ENCODE data around the gene PADI6. TPM values are rescaled to one million over a fixed set of nuclear protein-coding genes. Genes with fewer than 3 reads are reported as not detected.

Gene PADI6
- total and polyA plus RNA-seq, 2 donors (not counting 1 experiment from before 2014, with no cell fraction given), result 0.04 TPM; not detected in 1

DNA sequence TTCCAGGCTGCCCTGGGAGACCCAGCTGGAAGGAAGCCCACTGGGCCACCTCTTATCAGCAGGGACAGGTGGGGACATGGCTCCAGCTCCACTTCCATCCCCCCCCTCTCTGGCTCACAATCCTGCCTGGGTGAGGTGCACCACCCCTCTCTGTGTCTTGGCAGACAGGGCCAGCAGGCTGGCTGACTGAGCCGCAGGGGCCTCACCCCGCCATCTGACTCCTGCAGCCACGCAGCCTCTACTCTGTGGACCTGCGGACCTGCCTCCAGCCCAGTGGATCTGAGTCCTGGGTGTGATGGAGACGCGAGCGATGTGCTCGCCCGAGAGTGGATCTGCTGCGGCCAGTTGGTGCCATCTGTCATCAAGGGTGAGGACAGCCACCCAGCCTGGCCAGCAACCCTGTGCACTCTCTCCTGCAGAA, 37.4 kb downstream of the PADI6 start:
- ATAC-seq (ENCODE audit: low read depth) (no peak), DNase-seq (no peak)
- peaks cover 0 to 73% of the 10 kb centered on the region in 2 experiments for H3K36me3 ChIP-seq (replicated peaks in 1 of 2; ENCODE audit: control extremely low read depth in 1 of 2, control insufficient read depth in 1 of 2, extremely low read depth in 1 of 2, insufficient read depth in 2 of 2, low read length in 1 of 2)
- H3K9ac ChIP-seq (ENCODE audit: low read length), result no peak overlapping the region
- no peak overlapping the region for H3K27ac Mint-ChIP-seq
- no peaks in the 10 kb centered on the region for H3K4me1 ChIP-seq (ENCODE audit: control insufficient read depth in 2 of 2, insufficient read depth in 2 of 2, low read length in 2 of 2)
- TF ChIP-seq, protein P1, sequence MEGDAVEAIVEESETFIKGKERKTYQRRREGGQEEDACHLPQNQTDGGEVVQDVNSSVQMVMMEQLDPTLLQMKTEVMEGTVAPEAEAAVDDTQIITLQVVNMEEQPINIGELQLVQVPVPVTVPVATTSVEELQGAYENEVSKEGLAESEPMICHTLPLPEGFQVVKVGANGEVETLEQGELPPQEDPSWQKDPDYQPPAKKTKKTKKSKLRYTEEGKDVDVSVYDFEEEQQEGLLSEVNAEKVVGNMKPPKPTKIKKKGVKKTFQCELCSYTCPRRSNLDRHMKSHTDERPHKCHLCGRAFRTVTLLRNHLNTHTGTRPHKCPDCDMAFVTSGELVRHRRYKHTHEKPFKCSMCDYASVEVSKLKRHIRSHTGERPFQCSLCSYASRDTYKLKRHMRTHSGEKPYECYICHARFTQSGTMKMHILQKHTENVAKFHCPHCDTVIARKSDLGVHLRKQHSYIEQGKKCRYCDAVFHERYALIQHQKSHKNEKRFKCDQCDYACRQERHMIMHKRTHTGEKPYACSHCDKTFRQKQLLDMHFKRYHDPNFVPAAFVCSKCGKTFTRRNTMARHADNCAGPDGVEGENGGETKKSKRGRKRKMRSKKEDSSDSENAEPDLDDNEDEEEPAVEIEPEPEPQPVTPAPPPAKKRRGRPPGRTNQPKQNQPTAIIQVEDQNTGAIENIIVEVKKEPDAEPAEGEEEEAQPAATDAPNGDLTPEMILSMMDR (IDR thresholded peaks at IDR 0.05), result no peak
- no peak for TF ChIP-seq EZH2 (IDR thresholded peaks at IDR 0.05; ENCODE audit: borderline replicate concordance, insufficient read depth, low read depth, low read length, poor library complexity, severe bottlenecking)
- H3K9me3 ChIP-seq (ENCODE audit: control extremely low read depth in 1 of 3, control insufficient read depth in 2 of 3, insufficient read depth in 1 of 3, low read length in 2 of 3), result no peaks in the 10 kb centered on the region
- WGBS (ENCODE audit: insufficient coverage), result 96% methylated on average over 10 of the region's 10 CpGs
- H3K4me1 Mint-ChIP-seq, result no peaks in the 10 kb centered on the region
- H3K9me3 Mint-ChIP-seq (ENCODE audit: insufficient read depth), result no peaks in the 10 kb centered on the region
- H3K79me2 ChIP-seq (ENCODE audit: control insufficient read depth, insufficient read depth, low read length), result no peaks in the 10 kb centered on the region
- no peak overlapping the region for H3K4me3 ChIP-seq (ENCODE audit: control extremely low read depth in 1 of 5, extremely low read depth in 1 of 5, insufficient read depth in 1 of 5, low read depth in 2 of 5, low read length in 4 of 5)
- H3K27ac ChIP-seq (ENCODE audit: low read length in 2 of 2), result no peak overlapping the region
- intact Hi-C loops (cut with micrococcal nuclease), result no loop called here
- H3K4me3 Mint-ChIP-seq, result no peak overlapping the region
- H4K20me1 ChIP-seq (ENCODE audit: control insufficient read depth, insufficient read depth, low read length, poor library complexity, severe bottlenecking), result peaks cover 37% of the 10 kb centered on the region
- no peak overlapping the region for H2AFZ ChIP-seq (ENCODE audit: insufficient read depth, low read depth, low read length, poor library complexity, severe bottlenecking)
- ChIA-PET POLR2A (no interaction called here), CTCF (no interaction called here)
- H3K27me3 Mint-ChIP-seq, result no peaks in the 10 kb centered on the region
- H3K27me3 ChIP-seq (replicated peaks in 1 of 4; ENCODE audit: control extremely low read depth in 1 of 4, control insufficient read depth in 3 of 4, insufficient read depth in 4 of 4, low read length in 3 of 4), result no peaks in the 10 kb centered on the region
- no peak overlapping the region for H3K4me2 ChIP-seq (replicated peaks; ENCODE audit: low read depth, low read length, poor library complexity, severe bottlenecking)

DNA sequence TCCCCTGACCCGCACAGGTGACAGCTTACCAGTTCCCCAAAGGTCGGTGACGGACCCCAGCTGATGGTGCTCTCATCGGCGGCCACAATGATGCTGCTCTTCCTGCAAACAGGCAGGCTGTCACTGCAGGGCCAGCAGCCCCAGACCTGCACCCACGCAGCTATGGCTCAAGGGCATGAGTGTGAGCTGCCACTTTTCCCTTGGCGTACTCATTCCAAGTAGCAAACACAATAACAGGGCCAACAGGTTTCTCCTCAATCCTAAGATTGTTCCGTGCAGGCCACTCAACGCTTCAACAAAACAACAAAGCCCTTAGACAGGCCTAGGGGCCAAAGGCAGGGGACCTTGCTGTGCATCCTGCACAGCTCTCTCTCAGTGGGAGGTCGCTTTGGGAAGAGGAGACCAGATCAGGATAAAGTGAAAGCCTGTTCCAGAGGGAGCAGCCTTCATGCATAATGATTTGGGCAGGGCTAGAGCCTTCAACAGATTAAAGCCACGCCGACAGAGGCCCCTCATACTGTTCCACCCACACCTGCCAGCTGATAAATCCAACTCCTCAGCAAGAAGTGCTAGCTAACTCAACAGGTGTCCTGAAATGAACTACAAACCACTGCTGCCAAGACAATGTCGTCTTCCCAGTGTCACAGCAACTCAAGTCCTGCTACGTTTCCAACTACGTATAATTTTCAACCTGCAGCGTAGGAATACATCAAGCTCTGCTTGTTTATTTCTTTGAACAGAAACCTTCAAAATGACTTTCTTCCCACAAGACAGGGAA, 40.3 kb downstream of the PADI6 start:
- Histone ChIP-seq H3K4me2 (replicated peaks; ENCODE audit: low read depth, low read length, poor library complexity, severe bottlenecking) (no peak overlapping the region), H3K4me3 (ENCODE audit: control extremely low read depth in 1 of 5, extremely low read depth in 1 of 5, insufficient read depth in 1 of 5, low read depth in 2 of 5, low read length in 4 of 5) (no peak overlapping the region), H3K4me1 (ENCODE audit: control insufficient read depth in 2 of 2, insufficient read depth in 2 of 2, low read length in 2 of 2) (no peaks in the 10 kb centered on the region), H3K36me3 (replicated peaks in 1 of 2; ENCODE audit: control extremely low read depth in 1 of 2, control insufficient read depth in 1 of 2, extremely low read depth in 1 of 2, insufficient read depth in 2 of 2, low read length in 1 of 2) (peaks cover 0 to 89% of the 10 kb centered on the region in 2 experiments), H3K27me3 (replicated peaks in 1 of 4; ENCODE audit: control extremely low read depth in 1 of 4, control insufficient read depth in 3 of 4, insufficient read depth in 4 of 4, low read length in 3 of 4) (no peaks in the 10 kb centered on the region), H3K27ac (ENCODE audit: low read length in 2 of 2) (no peak overlapping the region), H3K79me2 (ENCODE audit: control insufficient read depth, insufficient read depth, low read length) (peaks cover 22% of the 10 kb centered on the region), H3K9ac (ENCODE audit: low read length) (no peak overlapping the region), H3K9me3 (ENCODE audit: control extremely low read depth in 1 of 3, control insufficient read depth in 2 of 3, insufficient read depth in 1 of 3, low read length in 2 of 3) (no peaks in the 10 kb centered on the region), H4K20me1 (ENCODE audit: control insufficient read depth, insufficient read depth, low read length, poor library complexity, severe bottlenecking) (peaks cover 49% of the 10 kb centered on the region), H2AFZ (ENCODE audit: insufficient read depth, low read depth, low read length, poor library complexity, severe bottlenecking) (no peak overlapping the region)
- intact Hi-C loops (cut with micrococcal nuclease), result no loop called here
- DNase-seq (no peak), ATAC-seq (ENCODE audit: low read depth) (no peak)
- H3K4me1 Mint-ChIP-seq, result no peaks in the 10 kb centered on the region
- CTCF ChIA-PET, result no interaction called here
- WGBS (ENCODE audit: insufficient coverage), result 96% methylated on average over 16 of the region's 16 CpGs
- H3K27me3 Mint-ChIP-seq, result no peaks in the 10 kb centered on the region
- no peaks in the 10 kb centered on the region for H3K9me3 Mint-ChIP-seq (ENCODE audit: insufficient read depth)
- H3K4me3 Mint-ChIP-seq, result no peak overlapping the region
- H3K27ac Mint-ChIP-seq, result no peak overlapping the region
- TF ChIP-seq, protein P1 (IDR thresholded peaks at IDR 0.05), result no peak
- no peak for TF ChIP-seq EZH2 (IDR thresholded peaks at IDR 0.05; ENCODE audit: borderline replicate concordance, insufficient read depth, low read depth, low read length, poor library complexity, severe bottlenecking)
- POLR2A ChIA-PET, result no interaction called here

All from B cell (primary cell).